Measurements from ENCODE around the gene IL36B.

IL36B gene

DNA sequence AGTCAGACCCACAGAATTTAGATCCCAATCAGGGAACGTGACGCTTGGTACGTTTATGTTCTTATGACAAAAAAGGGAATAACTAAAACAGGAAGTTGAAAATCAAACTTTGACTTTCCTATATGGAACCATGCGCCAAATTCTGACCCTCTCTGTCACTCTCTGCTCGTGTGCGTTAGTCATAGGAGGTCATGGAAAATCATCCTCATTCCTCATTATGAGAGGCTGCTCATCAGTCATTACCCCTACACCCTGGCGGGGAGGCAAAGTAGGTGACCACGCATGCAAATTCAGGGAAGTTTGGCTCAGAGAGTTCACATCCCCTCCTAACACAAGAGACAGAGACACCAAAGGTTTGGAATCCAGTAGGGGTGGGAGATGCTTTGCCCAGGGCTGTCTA, 30.6 kb upstream of the IL36B start:
- TF ChIP-seq ZNF274 (IDR thresholded peaks at IDR 0.05; ENCODE audit: low read depth, low read length): no peak
- H3K4me3 ChIP-seq (ENCODE audit: low read length): no peak overlapping the region

GRCh38 chr2:113081488-113082210, 29.0 kb upstream of the IL36B start:
- no peak overlapping the region for H3K4me3 ChIP-seq (ENCODE audit: low read length)
- TF ChIP-seq ZNF274 (IDR thresholded peaks at IDR 0.05; ENCODE audit: low read depth, low read length): no peak

DNA sequence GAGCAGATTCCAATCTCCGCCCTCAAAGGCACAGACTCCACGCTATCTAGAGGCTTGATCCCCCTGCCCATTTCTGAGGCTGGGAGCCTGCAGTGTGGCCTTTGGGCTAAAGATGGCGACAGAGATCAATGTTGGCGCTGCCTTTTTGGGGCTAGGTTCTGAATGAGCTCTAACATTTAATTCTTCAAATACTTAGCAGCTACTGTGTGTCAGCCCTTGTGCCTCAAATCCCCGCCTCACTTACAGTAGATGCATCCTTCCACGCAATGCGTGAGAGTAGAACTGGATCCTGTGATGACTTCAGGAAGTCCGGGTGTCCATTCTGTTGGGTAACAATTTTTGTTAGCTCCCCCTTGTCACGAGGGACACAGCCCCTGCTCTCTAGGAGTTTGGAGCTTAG, 27.5 kb upstream of the IL36B start:
- TF ChIP-seq ZNF274 (IDR thresholded peaks at IDR 0.05; ENCODE audit: low read depth, low read length): no peak
- H3K4me3 ChIP-seq (ENCODE audit: low read length): no peak overlapping the region

DNA sequence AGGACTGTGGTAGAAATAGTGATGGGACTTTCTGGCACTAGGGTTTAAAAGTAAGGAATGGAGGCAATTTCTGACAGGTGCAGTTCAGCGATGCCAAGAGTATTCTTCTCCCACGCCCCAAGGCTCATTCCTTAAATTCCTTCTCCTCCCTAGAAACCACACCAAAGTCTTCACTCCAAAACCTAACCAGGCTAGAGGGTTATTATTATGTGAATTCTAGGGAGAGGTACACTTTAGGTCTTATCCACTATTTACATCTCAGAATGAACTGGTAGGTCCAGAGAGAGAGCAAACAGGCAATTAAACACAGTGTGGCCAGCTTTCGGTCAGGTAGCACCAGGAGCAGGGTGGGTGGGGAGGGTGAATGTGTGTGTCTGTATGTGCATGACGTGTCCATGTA, 26.5 kb upstream of the IL36B start:
- H3K4me3 ChIP-seq (ENCODE audit: low read length): no peak overlapping the region
- TF ChIP-seq ZNF274 (IDR thresholded peaks at IDR 0.05; ENCODE audit: low read depth, low read length): no peak

GRCh38 chr2:113078350-113078839, 25.7 kb upstream of the IL36B start:
- H3K4me3 ChIP-seq (ENCODE audit: low read length): no peak overlapping the region

DNA sequence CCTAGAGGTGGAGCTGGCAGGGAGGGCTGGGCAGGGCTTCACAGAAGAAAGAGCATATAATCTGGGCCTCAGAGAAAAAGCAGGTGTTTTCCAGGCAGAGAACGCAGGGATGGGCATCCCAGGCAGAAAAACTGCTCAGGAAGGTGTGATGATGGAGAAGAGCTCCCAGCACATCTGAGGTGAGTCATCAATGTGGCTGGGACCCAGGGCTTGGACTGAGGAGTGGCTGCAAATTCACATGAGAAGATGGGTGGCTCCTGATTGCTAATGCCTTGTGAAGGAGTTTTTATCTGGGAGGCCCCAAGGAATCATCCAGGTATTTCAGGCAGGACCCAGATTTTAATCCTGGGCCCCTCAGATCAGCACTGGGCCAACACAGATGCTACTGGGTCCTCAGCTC, 25.3 kb upstream of the IL36B start:
- no peak for TF ChIP-seq ZNF274 (IDR thresholded peaks at IDR 0.05; ENCODE audit: low read depth, low read length)

More at GRCh38 chr2:113078350-113078839, 25.7 kb upstream of the IL36B start:
- no peak for TF ChIP-seq ZNF274 (IDR thresholded peaks at IDR 0.05; ENCODE audit: low read depth, low read length)

GRCh38 chr2:113076954-113077669, 24.4 kb upstream of the IL36B start:
- TF ChIP-seq ZNF274 (IDR thresholded peaks at IDR 0.05; ENCODE audit: low read depth, low read length): no peak
- H3K4me3 ChIP-seq (ENCODE audit: low read length): no peak overlapping the region

More for the DNA sequence above, 25.3 kb upstream of the IL36B start:
- H3K4me3 ChIP-seq (ENCODE audit: low read length): no peak overlapping the region

GRCh38 chr2:113075600-113075999, 22.9 kb upstream of the IL36B start:
- no peak overlapping the region for H3K4me3 ChIP-seq (ENCODE audit: low read length)
- no peak for TF ChIP-seq ZNF274 (IDR thresholded peaks at IDR 0.05; ENCODE audit: low read depth, low read length)

- H3K4me3 ChIP-seq (ENCODE audit: low read length): no peak overlapping the region
- TF ChIP-seq ZNF274 (IDR thresholded peaks at IDR 0.05; ENCODE audit: low read depth, low read length): no peak
Measured at GRCh38 chr2:113075030-113075429, 22.4 kb upstream of the IL36B start.

DNA sequence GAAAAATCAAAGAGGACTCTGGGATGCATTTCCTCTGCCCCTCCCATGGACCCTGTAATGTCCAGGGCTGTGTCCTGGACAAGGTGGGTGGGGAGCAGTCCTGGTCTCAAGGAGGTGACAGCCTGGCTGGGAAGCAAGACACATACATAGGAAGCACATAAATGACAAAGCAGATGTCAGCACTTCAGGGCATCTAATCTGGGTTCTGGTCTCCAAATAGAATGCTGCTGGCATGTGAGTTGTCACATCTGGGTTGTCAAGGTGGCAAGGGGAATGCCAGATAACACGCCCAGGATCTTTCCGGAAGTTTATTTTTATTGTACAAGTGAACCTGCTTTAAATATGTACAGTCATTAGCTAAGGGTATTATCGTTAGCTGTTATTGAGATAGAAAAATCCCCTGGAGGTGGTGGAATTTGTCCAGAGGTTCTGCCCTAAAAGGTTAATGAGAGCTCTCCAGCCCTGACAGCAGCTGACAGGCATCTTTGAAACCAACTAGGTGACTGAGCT, 20.7 kb upstream of the IL36B start:
- TF ChIP-seq ZNF274 (IDR thresholded peaks at IDR 0.05; ENCODE audit: low read depth, low read length): no peak
- H3K4me3 ChIP-seq (ENCODE audit: low read length): no peak overlapping the region

DNA sequence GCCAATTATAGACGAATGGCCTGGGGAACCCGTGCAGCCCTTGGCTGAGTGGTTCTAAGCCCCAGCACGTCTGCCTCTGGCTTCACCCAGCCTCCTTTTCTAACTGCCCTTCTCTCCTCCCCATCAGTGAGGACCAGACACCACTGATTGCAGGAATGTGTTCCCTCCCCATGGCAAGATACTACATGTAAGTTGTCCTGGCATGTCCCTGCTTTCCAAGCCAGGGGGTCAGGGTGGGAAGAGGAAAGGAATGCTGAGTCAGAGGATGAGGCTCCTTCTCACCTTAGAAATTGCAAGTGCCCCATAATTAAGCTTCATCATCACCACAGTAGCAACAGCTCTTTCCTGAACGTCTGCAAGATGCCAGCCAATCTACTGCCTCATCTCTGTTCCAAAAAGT, 19.9 kb upstream of the IL36B start:
- no peak overlapping the region for H3K4me3 ChIP-seq (ENCODE audit: low read length)
- no peak for TF ChIP-seq ZNF274 (IDR thresholded peaks at IDR 0.05; ENCODE audit: low read depth, low read length)

DNA sequence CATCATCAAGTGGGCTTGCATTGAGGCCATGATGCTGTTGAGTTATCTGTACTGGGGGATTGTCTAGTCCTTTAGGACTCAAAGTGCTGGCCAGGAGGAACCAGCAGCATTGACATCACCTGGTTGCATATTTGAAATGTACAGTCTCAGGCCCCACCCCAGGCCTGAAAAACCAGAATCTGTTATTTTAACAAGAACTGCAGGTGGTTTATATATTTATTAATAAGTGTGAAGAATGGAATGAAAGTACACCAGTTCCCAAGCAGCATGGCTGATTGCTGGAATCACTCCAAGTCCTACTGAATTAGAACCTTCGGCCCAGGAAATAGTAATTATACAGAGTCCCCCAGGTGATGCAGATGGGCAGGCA, 17.9 kb upstream of the IL36B start:
- no peak for TF ChIP-seq ZNF274 (IDR thresholded peaks at IDR 0.05; ENCODE audit: low read depth, low read length)
- no peak overlapping the region for H3K4me3 ChIP-seq (ENCODE audit: low read length)

DNA sequence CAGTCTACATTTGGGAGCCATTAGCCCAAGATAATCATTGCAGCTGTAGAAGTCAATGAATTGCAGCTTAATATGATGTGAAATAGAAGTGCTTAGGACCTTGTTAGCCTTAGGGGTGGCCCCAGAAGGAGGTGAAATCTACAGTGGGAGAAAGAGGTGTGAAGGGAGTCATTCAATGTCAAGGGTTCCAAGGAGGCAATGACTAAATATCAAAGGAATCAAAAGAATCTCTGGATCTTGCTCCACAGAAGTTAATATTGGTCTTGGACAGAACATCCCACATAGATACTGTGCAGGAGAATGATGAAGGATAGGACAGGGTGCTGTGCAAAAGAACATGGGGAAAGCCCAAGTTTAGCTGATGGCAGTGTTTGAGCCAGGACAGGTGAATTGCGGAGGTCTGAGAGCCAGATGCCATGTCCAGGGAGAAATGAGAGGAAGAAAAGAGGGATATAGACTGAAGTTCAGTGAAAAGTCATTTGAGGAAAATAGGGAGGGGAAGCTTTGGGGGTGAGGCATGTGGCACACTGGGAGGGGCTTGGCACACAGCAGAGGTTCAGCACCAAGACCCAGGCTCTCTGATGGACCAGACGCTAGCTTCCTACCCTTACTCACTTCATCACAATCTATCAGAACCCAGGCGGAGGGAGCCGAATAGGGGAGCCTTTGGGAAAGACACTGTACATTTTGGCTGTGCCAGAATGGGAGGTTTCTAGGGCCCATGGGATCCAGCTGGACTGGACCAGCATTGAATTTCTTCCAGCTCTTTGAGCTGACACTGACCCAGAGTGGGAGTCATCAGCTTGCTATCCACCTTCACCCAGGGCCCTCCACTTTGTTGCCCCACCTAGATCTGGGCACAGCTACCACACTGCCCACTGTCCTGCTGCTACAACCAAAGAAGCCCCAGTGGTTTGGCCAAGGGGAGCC, 17.3 kb upstream of the IL36B start:
- no peak for TF ChIP-seq ZNF274 (IDR thresholded peaks at IDR 0.05; ENCODE audit: low read depth, low read length)
- no peak overlapping the region for H3K4me3 ChIP-seq (ENCODE audit: low read length)

Measured in GM08714 (cell line).